Measurements from ENCODE around the gene AP4B1.

Gene AP4B1

GRCh38 chr1:113898241-113898814 lies 6.3 kb downstream of the AP4B1 start:
- in situ Hi-C loops (cut with HindIII; ENCODE audit: low sequenced_read_pairs), result no loop called here

- in situ Hi-C loops (cut with HindIII; ENCODE audit: low sequenced_read_pairs), result no loop called here
Measured at GRCh38 chr1:113895961-113896360, 8.6 kb downstream of the AP4B1 start.

GRCh38 chr1:113895098-113895497 lies 9.5 kb downstream of the AP4B1 start:
- in situ Hi-C loops (cut with HindIII; ENCODE audit: low sequenced_read_pairs), result no loop called here

GRCh38 chr1:113893267-113893666 lies 11.3 kb downstream of the AP4B1 start:
- in situ Hi-C loops (cut with HindIII; ENCODE audit: low sequenced_read_pairs), result no loop called here

GRCh38 chr1:113891631-113892220 lies 12.9 kb downstream of the AP4B1 start:
- in situ Hi-C loops (cut with HindIII; ENCODE audit: low sequenced_read_pairs), result no loop called here

GRCh38 chr1:113890816-113891215 lies 13.8 kb downstream of the AP4B1 start:
- in situ Hi-C loops (cut with HindIII; ENCODE audit: low sequenced_read_pairs), result no loop called here

GRCh38 chr1:113887402-113888175 lies 17.0 kb downstream of the AP4B1 start, which contains the start of gene BCL2L15:
Gene BCL2L15 (minus strand): TSS chr1:113887581. CDS start chr1:113887375, 206 bp downstream.
- in situ Hi-C loops (cut with HindIII; ENCODE audit: low sequenced_read_pairs), result no loop called here

- in situ Hi-C loops (cut with HindIII; ENCODE audit: low sequenced_read_pairs), result no loop called here
Measured at GRCh38 chr1:113886417-113887401, 17.9 kb downstream of the AP4B1 start.

- in situ Hi-C loops (cut with HindIII; ENCODE audit: low sequenced_read_pairs), result no loop called here
Measured at GRCh38 chr1:113881661-113882060, 22.9 kb downstream of the AP4B1 start.

- in situ Hi-C loops (cut with HindIII; ENCODE audit: low sequenced_read_pairs), result no loop called here
Measured at GRCh38 chr1:113879739-113880038, 24.9 kb downstream of the AP4B1 start.

GRCh38 chr1:113876176-113876575 lies 28.4 kb downstream of the AP4B1 start:
- in situ Hi-C loops (cut with HindIII; ENCODE audit: low sequenced_read_pairs), result no loop called here

GRCh38 chr1:113875714-113876113 lies 28.9 kb downstream of the AP4B1 start:
- in situ Hi-C loops (cut with HindIII; ENCODE audit: low sequenced_read_pairs), result no loop called here

GRCh38 chr1:113874012-113874879 lies 30.4 kb downstream of the AP4B1 start:
- in situ Hi-C loops (cut with HindIII; ENCODE audit: low sequenced_read_pairs), result no loop called here

- in situ Hi-C loops (cut with HindIII; ENCODE audit: low sequenced_read_pairs), result no loop called here
Measured at GRCh38 chr1:113872219-113872935, 32.2 kb downstream of the AP4B1 start.

GRCh38 chr1:113871597-113872113 lies 32.9 kb downstream of the AP4B1 start, which contains the start of gene PTPN22:
Gene PTPN22 (minus strand): TSS chr1:113871712.
- in situ Hi-C loops (cut with HindIII; ENCODE audit: low sequenced_read_pairs), result no loop called here

GRCh38 chr1:113870778-113871177 lies 33.8 kb downstream of the AP4B1 start:
- in situ Hi-C loops (cut with HindIII; ENCODE audit: low sequenced_read_pairs), result no loop called here

GRCh38 chr1:113868387-113869083 lies 36.1 kb downstream of the AP4B1 start:
- in situ Hi-C loops (cut with HindIII; ENCODE audit: low sequenced_read_pairs), result no loop called here

- in situ Hi-C loops (cut with HindIII; ENCODE audit: low sequenced_read_pairs), result loop anchor here (5.0 kb wide), 1 partner anchor 86 kb away; no protein-coding TSS in a partner anchor
Measured at GRCh38 chr1:113861641-113862040, 43.0 kb downstream of the AP4B1 start.

All from endothelial cell of hepatic sinusoid (primary cell).